ENCODE results near the gene GNPNAT1.
"Not testable (repeated sequence)": the region's sequence is repeated elsewhere in the genome, so short reads cannot be mapped to it uniquely, and the experiment has no call there.

The GNPNAT1 gene

GRCh38 chr14:52790011-52790755 lies 1.2 kb downstream of the GNPNAT1 start:
- DNase-seq (ENCODE audit: low read depth in 2 of 2) = no peak

- no peak for DNase-seq (ENCODE audit: low read depth in 2 of 2)
These were observed 2.3 kb downstream of the GNPNAT1 start for GRCh38 chr14:52789118-52789517.

- no peak for DNase-seq (ENCODE audit: low read depth in 2 of 2)
These were observed 4.5 kb downstream of the GNPNAT1 start for GRCh38 chr14:52786887-52787286.

GRCh38 chr14:52783206-52783605 lies 8.2 kb downstream of the GNPNAT1 start:
- no peak for DNase-seq (ENCODE audit: low read depth in 2 of 2)

- no peak for DNase-seq (ENCODE audit: low read depth in 2 of 2)
These were observed 9.8 kb downstream of the GNPNAT1 start for GRCh38 chr14:52781629-52782028.

GRCh38 chr14:52780893-52781292 lies 10.5 kb downstream of the GNPNAT1 start:
- DNase-seq (ENCODE audit: low read depth in 2 of 2) = no peak

GRCh38 chr14:52778702-52779101 lies 12.7 kb downstream of the GNPNAT1 start:
- DNase-seq (ENCODE audit: low read depth in 2 of 2) = no peak

GRCh38 chr14:52776816-52777215 lies 14.6 kb downstream of the GNPNAT1 start:
- DNase-seq (ENCODE audit: low read depth in 2 of 2) = no peak

- DNase-seq (ENCODE audit: low read depth in 2 of 2) = no peak
These were observed 21.5 kb downstream of the GNPNAT1 start for GRCh38 chr14:52769887-52770286.

GRCh38 chr14:52767058-52767833 lies 24.2 kb downstream of the GNPNAT1 start:
- DNase-seq (ENCODE audit: low read depth in 2 of 2) = no peak

- DNase-seq (ENCODE audit: low read depth in 2 of 2) = not testable (repeated sequence)
These were observed 28.5 kb downstream of the GNPNAT1 start for GRCh38 chr14:52762923-52763322.

GRCh38 chr14:52759145-52759544 lies 32.3 kb downstream of the GNPNAT1 start:
- no peak for DNase-seq (ENCODE audit: low read depth in 2 of 2)

- DNase-seq (ENCODE audit: low read depth in 2 of 2) = no peak
These were observed 35.6 kb downstream of the GNPNAT1 start for GRCh38 chr14:52755607-52756316.

GRCh38 chr14:52748647-52749292 lies 42.6 kb downstream of the GNPNAT1 start:
- DNase-seq (ENCODE audit: low read depth in 2 of 2) = no peak

GRCh38 chr14:52741865-52742264 lies 49.5 kb downstream of the GNPNAT1 start:
- no peak for DNase-seq (ENCODE audit: low read depth in 2 of 2)

GRCh38 chr14:52740751-52741150 lies 50.7 kb downstream of the GNPNAT1 start:
- no peak for DNase-seq (ENCODE audit: low read depth in 2 of 2)

- no peak for DNase-seq (ENCODE audit: low read depth in 2 of 2)
These were observed 53.0 kb downstream of the GNPNAT1 start for GRCh38 chr14:52738409-52738808.

- DNase-seq (ENCODE audit: low read depth in 2 of 2) = no peak
These were observed 55.4 kb downstream of the GNPNAT1 start for GRCh38 chr14:52735921-52736489.

- no peak for DNase-seq (ENCODE audit: low read depth in 2 of 2)
These were observed 57.6 kb downstream of the GNPNAT1 start for GRCh38 chr14:52733824-52734223.

- no peak for DNase-seq (ENCODE audit: low read depth in 2 of 2)
These were observed 60.7 kb downstream of the GNPNAT1 start for GRCh38 chr14:52730709-52731111.

GRCh38 chr14:52729925-52730708 lies 61.3 kb downstream of the GNPNAT1 start, which contains the start of gene STYX:
STYX (plus strand) TSS chr14:52730166; CDS start chr14:52730475, 309 bp downstream.
- peak; percentile 92 to 98 for DNase-seq (ENCODE audit: low read depth in 2 of 2)
